GM21515 (cell line): ENCODE results near the gene SSR2.
"Not testable (repeated sequence)": the region's sequence is repeated elsewhere in the genome, so short reads cannot be mapped to it uniquely, and the experiment has no call there.

Experiments used
- ATAC-seq: cut with Tn5 transposase; IDR thresholded peaks from one replicate; pipeline ENCODE4 v1.9.1; 2021; ENCODE audit not compliant: unreplicated experiment

Gene SSR2

DNA sequence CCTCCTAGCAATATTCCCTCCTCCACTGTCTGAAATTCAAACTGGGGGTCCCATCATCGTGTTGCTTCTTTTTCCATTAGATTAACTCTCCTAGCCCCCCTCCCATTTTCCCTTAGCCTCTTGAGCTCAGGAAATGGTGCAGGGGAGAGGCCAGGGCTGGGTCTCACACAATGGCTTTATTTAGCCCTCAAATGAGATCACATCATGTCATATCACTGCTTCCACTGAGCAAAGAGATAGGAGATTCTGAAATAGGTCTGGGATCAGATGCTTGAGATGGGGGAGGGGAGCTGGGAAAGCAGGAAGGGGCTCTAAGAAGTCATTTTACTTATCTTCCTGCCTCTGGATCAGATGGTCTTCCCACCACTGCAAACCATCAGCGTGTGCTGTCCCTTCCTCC is 24.6 kb downstream of the SSR2 start:
- no peak for ATAC-seq

DNA sequence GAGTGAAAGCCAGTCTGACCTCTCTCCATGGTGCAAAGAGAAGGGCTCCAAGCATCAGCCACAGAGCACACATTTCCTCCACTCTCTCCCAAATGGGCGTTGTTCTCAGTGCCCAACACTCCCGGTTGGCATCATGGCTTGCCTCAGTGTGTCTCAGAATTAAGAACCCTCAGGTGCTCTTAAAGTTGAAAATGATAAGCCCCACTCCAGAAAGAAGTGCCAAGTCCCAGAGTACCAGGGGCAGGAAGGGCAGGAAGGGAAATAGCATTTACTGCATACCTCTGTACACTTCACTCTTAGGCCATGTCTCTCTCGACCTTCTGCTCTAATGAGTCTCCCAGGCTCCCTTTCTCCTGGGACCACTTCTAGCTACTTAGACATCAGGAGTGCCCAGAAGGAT is 27.2 kb downstream of the SSR2 start:
- no peak for ATAC-seq

DNA sequence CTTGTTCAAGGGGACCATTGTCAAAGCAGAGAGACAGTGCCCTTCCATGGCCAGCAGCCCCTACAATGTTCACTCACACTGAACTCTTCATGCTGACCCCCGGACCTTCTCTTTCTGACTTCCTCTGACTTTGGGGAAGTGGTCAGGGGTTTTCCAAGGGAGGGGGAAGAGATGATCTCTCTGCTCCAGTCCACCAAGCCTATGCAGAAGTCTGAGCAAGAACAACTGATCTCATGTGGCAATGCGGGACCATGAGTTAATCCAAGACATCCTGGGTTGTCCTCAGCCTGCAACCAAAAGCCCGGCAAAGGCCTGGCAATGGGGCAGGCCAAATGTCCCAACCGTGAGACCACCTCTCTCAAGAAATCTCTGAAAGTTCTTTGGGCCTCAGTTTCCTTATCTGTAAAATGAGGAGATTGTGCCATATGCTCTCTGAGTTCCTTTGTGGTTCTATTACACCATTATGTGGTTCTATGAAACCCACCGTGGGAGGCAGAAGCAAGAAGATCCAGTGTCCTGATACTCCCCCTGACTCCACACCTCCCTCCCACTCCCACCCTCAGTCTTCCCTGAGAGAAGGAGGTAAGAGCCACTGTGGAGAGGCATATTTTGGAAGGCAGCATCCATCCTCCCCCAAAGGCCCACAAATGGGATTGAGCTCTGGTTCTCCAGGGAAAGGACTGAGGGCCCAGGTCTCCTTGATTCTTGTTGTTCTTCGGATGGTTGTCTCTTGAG is 30.6 kb downstream of the SSR2 start:
- peak; percentile 33 for ATAC-seq

DNA sequence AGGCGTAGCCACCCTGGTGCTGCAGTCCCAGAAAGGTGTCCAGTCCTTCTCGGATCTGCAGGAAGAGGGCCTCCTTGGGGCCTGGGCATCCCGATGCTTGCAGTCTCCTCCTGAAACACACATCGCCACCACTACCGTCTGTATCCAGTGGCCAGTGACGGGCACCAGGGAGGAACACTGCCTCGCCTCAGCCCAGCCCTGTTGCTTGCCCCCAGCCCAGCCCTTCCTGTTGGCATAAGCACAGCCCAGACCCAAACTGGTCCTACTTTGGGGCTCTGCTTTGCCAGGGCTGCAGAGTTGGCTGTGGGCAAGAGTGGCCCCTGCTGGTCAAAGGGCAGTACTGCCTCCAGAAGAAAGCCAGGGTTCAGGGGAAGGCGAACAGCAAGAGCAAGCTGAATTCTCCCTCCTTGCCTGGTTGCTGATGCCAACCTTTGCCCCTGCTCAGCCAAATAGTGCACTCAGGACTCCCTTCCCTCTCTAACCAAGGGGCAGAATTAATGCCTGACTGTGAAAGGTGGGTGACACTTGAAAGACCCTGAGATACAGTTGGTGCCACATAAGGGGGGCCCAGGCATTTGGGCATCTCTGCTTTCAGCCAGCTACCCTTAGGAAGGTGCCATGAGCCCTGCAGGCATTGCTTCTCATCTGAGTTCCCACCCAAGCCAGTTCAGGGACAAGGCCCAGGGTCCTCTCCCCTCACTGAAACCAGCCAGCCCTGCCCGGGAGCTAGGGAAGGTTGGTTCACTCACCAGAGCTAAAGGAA is 31.3 kb downstream of the SSR2 start:
- ATAC-seq, result peak; percentile 74

DNA sequence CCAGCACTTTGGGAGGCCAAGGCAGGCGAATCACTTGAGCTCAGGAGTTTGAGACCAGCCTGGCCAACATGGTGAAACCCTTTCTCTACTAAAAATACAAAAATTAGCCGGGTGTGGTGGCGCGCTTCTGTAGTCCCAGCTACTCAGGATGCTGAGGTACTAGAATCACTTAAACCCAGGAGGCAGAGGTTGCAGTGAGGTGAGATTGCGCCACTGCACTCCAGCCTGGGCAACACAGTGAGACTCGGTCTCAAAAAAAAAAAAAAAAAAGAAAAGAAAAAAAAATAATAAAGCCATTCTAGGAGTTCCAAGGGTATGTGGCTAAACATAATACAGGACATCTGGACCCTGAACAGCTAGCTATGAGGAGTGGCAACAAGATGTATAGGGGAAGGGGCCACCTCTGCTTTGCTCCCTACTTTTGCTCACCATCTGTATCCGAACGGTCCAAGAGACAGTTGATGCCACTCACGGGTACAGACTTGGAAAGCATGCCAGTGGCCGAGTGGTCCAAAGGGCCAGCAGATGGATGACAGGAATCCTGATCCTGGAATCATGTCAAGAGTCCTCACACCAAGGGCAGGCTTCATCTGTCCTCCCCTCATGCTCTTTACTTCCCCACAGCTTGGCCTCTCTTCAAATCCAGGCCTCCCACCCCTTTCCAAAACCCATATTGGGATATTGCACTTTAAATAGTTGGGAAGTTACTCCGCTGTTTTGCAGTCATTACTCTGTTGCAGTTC is 35.7 kb downstream of the SSR2 start:
- ATAC-seq, result not testable (repeated sequence)

DNA sequence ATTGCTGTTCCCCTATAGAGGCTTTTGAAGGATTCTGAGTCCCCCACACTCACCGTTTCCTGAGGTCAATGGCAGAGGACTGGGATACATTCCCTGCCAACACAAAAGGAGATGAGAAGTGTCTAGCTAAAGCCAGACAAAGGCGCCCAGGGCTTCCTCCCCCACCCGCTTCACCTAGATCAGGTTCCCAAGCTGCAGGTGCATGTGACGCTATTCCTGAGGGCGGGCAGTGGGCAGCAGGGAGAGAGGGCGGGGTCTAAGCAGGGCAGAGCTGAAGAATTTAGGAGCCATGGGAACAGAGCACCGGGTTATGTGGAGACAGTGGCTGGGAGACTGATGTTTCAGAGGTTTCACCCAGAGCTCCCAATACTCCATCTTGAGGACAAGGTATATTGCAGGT is 36.4 kb downstream of the SSR2 start:
- no peak for ATAC-seq

DNA sequence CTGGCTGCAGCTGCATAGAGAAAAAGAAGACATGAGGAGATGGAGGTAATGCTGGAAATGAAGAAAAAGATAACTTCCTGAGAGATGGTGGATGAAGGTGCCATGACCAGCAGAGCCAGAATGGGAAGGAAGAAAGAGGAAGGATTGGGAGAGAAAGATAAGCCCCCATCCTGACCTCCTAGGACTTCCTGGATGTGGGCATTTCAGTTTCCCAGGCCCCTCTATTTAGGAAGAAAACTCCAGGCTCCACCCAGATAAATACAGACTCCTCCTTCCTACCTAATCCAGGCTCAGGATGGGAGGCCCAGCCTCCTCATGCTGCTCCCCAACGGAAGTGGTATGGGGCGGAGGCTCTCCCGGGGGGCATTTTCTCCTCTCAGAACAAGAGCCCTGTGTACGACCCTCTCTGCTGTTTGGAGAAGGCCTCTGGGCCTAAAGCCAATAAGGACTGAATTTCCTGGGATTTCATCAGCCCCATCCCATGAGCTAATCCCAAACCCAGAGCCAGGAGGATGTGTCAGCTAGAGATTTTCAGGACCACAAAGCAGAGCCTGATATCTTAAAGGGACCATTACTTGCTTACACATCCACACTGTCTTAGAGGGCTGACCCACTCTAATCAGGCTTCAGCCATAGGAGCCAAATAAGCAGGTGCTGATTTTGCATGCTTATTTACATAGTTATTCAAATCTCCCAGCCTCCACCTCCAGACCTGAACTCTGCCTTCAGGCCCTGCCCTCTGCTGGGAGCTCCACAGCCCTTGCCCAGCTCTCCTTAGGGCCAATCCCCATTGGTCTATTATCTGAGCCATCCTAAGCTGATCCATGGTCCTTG is 37.3 kb downstream of the SSR2 start:
- ATAC-seq, result no peak

DNA sequence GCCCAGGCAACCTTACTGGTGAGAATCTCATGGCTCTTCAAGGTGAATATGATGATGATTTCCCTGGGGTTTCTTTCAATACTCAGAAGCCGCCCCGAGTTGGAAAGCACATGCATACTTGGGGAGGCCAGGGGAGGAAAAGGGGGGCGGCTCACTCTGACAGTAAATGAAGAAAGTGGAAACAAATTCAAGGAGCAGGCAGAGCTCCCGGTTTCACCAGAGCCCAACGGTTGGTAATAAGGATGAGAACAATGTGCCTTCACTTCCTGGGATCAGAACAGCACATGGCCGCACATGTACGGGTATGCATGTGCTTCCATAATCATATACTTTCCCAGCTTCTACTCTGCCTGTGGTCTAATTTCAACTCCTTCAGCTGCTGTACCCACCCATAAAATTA is 38.6 kb downstream of the SSR2 start:
- ATAC-seq, result no peak

DNA sequence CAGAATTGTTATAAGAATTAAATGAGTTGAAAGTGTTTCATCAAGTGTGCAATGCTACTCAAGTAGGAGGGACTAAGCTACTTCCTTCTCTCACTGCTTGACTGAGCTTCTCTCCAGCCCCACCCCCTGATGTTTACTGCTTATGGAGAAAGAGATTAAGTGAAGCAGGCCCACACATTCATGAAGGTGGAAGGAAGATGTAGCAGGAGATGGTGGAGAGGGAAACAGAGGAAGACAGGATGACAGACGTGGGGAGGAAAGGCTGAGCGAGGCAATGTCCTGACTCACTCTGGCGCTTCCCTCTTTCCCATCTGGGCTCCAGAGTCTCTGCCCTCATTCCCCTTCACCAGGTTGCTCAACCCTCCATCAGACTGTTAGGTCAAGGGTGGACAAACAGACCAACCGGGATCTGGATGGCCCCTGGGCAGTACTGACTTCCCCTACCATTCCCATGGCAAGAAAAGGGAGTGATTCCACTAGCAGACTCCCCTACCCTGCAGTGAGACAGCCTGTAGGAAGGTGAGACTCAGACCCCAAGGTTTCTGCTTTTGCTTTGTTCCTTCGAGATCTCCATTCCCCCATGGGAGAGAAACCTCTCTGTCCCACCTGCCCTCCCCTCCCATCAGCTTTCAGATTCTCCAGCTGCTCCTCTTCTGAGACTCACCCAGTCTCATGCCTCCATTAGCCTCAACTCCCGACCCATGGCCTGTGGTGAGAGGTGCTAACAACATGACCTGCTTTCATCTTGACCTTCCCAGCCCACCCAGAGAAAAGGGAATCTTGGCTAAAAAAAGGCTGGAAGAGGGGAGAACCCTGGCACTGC is 39.3 kb downstream of the SSR2 start:
- no peak for ATAC-seq

DNA sequence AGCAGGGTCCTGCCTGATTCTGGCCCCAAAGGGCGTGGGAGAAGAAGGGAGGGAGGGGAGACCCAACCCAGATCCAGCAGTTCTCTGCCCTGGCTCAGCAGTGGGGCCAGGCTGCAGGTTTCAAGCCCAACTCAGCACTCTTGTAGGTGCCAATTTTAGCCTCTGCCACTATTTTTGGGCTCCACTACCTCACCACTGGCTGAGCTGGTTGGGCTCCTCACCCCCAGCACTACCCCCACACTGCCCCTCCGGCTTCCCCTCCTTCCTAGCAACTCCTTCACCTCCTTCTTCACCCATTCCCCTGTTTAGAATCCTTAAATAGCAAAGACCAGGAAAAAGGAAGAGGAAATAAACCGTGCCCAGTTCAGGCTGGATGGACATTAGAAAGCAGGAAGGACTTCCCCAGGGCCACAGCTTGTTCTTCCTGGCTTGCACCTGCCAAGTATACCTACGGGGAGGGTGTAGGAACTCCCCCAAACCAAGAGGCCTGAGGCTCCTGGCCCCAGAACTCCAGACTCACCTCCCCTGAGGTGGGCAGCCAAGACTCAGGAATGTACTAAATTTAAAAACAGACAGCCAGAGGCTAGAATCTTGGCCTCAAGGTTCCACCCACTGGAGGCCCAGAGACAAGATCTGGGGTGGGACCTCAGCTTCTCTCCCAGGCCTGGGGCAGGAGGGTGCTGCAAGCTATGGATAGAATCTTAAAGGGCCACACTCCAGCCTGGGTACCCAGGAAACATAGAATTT is 41.0 kb downstream of the SSR2 start:
- no peak for ATAC-seq

DNA sequence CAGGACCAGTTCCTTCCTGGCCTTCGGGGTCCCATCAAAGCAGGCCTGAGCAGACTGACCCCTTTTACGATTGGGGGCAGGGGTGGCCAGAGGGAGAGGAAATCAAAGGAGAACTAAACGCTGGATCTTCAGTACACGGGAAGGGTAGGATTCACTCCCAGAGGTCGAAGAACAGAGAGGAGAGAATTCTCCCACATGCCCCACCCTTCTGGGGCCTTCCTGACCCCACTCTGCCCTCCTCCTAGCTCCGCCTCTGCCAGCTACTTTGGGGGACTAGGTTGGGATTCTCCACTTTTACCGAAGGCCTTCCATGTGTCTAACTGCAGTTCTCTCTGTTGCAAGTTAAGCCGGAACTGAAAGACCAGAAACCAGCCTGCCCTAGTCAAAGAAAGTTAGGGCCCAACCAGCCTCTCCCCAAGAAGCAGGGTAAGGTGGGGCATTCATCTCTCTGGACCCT is 41.8 kb downstream of the SSR2 start:
- ATAC-seq, result no peak

DNA sequence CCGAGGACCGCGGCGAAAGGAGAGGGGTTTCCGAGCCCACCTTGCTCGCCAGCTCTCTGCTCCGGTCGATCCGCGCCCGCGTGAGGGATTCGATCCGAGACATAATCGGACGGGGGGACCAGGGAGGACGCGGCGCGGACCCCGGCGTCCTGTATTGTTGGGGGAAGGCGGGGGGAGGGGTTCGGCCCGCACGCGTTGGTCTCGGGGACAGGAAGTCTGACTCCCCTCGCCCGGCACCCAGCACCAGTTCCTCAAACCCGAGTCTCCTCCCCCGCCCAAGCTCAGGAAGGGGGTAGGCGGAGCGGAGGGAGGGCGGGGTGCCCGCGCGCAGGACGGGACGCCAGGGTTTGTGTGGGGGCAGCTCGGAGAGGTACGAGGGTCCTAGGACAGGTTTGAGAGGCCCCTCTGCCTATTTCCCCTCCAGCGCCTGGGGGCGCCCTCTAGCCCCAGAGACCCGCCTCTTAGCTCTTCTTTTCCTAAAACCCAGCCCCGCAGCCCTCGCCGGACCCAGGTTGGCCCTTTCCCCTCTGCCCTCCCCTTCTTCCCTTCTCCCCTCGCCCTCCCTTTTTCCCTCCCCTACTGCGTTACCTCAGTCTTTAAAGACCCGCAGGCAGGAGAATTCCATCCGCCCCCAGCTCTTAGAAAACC is 42.3 kb downstream of the SSR2 start, which contains the start of gene ARHGEF2:
ARHGEF2 (minus strand) TSS at position 223 of the 648 bp plus-strand sequence; CDS start at position 103, 120 bp downstream.
- ATAC-seq, result peak; percentile 42

DNA sequence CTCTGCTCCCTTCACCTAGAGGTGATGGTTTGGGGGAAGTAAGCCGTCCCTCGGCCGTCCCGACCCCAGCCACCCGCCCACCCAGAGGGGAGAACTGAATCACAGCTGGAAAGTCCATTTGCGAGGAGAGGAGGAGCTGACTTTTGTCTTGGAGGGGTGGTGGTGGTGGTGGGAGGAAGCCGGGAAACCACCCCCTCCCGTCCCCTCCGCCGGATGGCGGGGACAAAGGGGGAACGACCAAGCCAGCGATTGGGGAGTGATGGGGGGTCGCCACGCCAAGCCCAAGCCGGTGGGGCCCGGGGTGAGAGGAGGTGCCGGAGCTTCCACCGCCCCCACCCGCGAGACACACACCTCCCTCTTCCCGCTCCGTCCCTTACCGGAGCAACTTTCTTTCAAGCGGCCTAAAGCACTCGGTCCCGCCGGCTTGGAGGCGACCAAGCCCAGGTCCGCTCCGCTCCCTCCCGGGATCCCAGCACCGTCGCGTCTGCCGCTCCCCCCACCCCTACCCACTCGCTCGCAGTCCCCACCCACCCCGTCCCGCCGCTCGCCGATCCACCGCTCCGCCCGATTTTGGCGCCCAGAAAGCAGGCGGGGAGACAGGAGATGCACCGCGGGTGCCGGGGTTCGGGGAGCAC is 42.9 kb downstream of the SSR2 start:
- no peak for ATAC-seq

DNA sequence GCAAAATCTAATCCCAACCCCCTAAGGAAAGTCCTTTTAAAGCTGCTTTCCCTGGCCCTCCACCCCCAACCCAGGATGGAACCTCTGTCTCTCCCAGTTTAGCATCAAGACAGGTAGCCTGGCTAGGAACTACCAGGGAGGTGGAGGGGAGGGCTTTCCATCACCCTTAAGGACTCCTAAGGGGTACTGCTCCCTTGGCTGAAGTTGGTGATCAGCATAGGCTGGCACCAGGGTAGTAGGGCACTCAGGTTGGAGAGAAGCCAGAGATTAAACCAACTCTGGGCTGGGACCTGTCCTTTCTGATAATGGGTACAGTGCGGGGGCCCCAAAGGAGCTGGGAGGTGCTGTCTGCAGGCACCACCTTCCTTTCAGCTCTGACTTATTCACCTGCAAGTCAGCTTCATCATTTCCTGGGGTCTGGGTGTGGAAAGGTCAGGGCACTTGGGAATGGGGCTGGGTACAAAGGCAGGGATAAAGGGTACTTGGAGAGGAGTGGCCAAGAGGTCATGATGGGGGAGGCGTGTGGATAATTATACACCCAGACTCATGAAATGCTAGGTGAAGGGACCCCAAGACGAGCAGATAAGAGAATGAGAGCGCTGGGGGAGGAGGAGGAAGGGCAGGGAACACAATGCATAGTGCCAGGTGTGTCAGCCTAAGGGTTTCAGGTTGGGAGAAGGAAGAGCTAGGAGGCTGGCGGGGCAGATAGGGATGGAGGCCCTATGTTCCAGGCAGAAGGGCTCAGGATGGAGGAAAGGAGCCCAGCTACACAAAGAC is 43.6 kb downstream of the SSR2 start:
- ATAC-seq, result no peak

DNA sequence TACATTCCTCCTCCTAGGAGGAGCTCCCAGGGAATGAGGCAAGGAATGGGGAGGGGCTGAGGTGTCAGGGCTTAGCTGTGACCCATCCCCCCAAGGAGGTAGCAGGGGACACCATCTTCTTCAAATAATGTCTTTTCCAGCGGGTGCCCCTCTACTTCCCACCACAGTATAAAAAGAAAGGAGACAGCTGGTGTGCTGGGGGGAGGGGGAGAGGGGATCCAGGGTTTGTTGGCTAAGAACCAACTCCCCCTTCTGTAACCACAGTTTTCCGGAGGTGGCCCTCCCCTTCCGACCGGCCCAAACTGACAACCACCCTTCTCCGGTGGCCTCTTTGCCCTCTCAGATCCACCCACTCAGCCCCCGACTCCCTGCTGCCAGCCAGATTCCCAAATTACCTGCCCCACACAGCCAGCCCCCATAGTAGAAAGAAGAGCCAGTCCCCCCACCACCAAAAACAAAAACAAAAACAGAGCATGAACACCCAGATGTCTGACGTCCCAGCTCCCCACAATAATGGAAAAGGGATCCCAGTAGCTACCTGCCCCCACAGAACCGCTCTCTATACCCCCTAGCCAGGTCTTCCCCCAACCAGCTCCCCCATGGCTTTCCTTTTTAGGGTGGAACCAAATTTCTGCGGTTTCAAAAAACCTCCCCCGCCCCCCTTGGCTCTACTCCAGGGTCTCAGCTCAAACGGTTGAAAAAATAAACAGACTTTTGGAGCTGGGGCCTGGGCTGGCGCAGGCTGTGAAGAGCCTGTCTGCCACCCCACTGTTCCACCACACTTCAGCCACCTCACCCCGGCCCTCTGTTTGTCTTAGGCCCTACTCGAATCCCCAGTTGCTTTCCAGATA is 44.5 kb downstream of the SSR2 start:
- ATAC-seq, result no peak

DNA sequence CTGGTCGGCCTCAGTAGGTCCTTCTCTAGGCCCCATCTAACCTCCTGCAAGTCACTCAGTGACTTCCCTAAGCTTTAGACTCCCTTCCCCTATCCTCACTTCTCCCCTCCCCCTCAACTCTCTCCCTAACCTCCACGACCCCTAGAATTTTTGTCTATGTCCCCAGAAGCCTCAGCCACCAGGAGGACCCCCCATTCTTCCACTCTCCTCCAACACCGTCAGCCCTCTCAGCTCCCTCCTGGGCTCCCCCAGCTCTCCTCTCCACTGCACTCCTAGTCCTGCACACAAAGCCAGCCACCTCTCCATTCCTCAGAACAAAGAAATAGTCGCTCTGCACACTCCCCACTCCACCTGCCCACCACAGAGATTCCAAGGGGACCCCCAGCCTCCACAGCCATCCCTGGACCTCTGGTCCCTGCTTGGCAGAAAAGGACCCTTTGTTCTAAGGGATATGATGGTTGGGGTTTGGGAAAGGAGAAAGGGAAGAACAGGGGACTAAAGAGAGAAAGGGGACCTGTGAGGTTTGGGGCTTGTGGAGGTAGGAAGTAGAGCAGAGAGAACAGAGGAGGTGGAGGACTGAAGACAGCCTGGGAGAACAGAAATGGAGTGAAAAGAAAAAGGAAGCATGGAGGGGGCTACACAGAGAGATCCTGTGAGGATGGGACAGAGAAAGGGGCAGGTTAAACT is 45.2 kb downstream of the SSR2 start:
- no peak for ATAC-seq
